SIG-M5 treated with dmso at 0.1 percent for 504 hours (cell line): Measurements from ENCODE around the gene PNPLA2.
A peak's percentile ranks its signal among the peaks of the same experiment; 100 is the strongest.

Experiments used
- DNase-seq: peaks from one replicate; lab custom pipeline; 2025; ENCODE audit not compliant: unreplicated experiment; lab: John Stamatoyannopoulos, UW

Gene PNPLA2

GRCh38 chr11:815675-816432 is 2.9 kb upstream of the PNPLA2 start:
- DNase-seq = no peak

- DNase-seq = no peak
Observed at GRCh38 chr11:816433-816779, 2.3 kb upstream of the PNPLA2 start.

- peak; percentile 82 for DNase-seq
Observed at GRCh38 chr11:819129-819931, 616 bp downstream of the PNPLA2 start.

GRCh38 chr11:819943-820649 is 1.4 kb downstream of the PNPLA2 start:
- peak; percentile 84 for DNase-seq

- no peak for DNase-seq
Observed at GRCh38 chr11:820655-821511, 2.2 kb downstream of the PNPLA2 start.

- DNase-seq = no peak
Observed at GRCh38 chr11:821512-822371, 3.0 kb downstream of the PNPLA2 start.

GRCh38 chr11:823441-824291 is 5.0 kb downstream of the PNPLA2 start:
- no peak for DNase-seq

GRCh38 chr11:824292-824880 is 5.7 kb downstream of the PNPLA2 start:
- no peak for DNase-seq

GRCh38 chr11:824942-825341 is 6.2 kb downstream of the PNPLA2 start:
- no peak for DNase-seq

GRCh38 chr11:825366-826226 is 6.9 kb downstream of the PNPLA2 start:
- no peak for DNase-seq

- no peak for DNase-seq
Observed at GRCh38 chr11:826227-826621, 7.5 kb downstream of the PNPLA2 start.

GRCh38 chr11:826836-827145 is 8.1 kb downstream of the PNPLA2 start:
- no peak for DNase-seq

- DNase-seq = no peak
Observed at GRCh38 chr11:827146-827896, 8.6 kb downstream of the PNPLA2 start.

GRCh38 chr11:827897-828192 is 9.1 kb downstream of the PNPLA2 start, which contains the start of gene CRACR2B:
Gene CRACR2B, plus strand, starts transcription at chr11:827919. Its CDS starts 689 bp downstream, at chr11:828608.
- DNase-seq = no peak

- DNase-seq = no peak
Observed at GRCh38 chr11:828506-829175, 9.9 kb downstream of the PNPLA2 start.

GRCh38 chr11:829176-829846 is 10.6 kb downstream of the PNPLA2 start:
- DNase-seq = no peak
